Bone marrow (tissue), 2 donors: ENCODE data around the gene MDGA2.
"Not testable (repeated sequence)": the region's sequence is repeated elsewhere in the genome, so short reads cannot be mapped to it uniquely, and the experiment has no call there.

Experiments used
- DNase-seq, 2 donors: peaks; one replicate each; lab custom pipeline; 2025; lab: John Stamatoyannopoulos, UW

Gene MDGA2

DNA sequence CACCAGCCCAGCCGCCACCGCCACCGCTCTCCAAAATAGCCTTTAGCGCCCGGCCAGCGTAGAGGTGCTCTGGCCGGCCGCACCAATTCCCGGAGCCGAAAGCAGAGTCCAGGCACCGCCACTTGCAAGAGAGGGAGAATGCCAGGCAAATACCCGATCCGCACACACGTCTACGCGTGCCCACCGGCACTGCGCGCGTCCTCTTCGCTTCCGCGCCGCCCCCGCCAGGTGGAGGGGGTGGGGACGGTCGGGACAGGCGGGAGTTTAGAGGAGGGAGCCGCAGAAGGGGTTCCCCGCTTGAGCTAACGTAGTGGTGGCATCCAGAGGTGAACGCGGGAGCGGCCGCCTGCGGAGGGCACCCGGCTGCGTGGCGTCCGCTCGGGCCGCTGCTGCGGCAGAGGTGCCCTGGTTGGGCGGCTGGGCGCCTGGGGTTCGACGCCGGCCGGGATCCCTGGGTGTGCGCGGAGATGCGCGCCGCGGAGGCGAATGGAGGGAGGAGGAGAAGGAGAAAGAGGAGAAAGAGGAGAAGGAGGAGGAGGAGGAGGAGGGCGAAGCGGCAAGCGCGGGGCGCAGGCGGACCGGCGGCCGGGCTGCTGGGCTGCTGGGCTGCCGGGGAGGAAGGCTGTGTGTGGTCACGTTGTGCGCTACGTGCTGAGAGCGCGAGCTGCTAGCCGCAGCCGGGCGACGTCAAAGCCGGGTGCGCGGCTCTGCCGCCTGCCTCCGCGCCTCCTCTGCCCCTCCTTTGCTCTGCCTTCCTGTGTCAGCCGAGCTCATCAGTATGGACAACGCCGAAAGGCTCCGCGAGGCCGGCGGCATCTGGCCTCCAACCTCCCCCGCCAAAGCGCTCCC, at the start of gene MDGA2:
Gene MDGA2 (minus strand): TSS at position 140 of the 849 bp plus-strand sequence.
- DNase-seq = no peak

DNA sequence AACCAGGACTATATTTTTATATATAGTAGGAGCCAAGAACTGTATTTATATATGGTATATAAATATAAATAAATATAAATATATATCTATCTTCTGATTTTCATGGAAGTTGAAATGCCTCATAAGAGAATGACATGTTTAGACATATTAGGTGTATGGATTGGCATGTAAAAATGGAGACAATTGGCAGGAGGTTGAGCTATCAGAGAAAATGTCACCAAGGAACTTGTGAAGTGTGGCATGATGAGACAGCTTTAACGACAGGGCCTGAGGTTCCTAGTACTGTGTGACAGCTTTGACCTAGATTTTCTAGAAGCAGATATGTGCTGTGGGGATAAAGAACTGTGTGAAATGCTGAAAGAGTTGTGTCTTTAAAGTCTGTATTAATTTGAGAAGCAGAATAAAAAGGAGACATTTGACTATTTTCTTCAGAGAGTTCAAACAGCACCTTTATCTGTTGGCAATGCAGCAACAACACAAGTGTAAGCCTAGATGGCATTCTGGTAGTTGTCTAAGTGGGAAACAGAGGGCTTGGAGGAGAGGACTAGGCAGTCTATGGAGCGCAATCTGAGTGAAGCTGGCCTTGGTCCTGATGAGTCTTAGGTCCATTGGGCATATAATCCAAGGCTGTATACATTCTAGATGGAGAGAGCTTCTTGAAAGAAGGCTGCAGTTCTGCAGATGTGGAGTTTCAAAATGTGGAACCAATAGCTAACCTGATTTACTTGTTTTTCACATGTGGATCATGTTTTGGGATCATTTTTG, 47.7 kb upstream of the MDGA2 start:
- no peak for DNase-seq

DNA sequence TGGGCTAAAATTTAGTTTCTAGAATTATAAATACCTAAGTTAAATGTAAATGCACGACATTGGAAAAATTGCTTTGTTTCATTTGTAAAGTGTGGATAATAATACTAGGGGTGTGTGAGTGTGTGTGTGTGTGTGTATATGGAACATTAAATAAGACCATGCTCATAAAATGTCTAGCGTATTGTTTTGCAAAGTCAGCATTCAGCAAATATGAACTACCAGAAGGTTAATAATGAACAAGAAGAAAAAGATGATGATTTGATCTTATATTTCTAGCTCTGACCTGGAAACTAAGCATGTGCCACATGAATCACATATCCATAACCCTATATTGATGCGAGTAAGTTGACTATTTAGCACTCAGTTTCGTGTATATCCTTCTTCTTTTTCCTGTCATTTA, 44.9 kb upstream of the MDGA2 start:
- no peak for DNase-seq

DNA sequence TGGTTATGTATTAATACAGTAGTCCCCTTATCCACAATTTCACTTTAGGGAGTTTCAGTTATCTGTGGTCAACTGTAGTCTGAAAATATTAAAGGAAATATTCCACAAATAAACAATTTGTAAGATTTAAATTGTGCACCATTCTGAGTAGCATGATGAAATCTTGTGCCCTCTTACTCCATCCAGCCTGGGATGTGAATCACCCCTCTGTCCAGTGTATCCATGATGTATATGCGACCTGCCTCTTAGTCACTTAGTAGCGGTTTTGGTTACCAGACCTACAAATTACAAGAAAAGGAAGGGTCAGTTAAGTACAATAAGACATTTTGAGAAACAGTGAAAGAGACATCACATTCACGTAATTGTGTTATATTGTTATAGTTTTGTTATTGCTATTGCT, 39.9 kb upstream of the MDGA2 start:
- no peak for DNase-seq

DNA sequence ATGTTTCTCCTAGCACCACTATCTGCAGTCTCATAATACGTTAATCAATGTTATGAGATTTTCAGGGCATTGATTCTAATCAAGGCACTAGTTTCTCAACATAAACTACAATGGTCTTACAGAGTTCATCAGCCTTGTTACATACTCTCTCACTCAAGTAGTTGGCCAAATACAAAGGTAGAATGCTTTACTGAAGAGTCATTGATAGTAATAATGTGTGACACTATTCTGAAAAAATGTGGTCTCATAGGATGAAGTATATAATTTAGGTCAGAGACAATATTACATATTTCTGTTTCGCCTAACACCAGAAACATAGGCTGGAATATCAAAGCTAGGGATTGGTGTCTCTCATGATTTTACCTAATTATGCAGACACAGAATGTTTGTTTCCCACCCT, 35.2 kb upstream of the MDGA2 start:
- no peak for DNase-seq

DNA sequence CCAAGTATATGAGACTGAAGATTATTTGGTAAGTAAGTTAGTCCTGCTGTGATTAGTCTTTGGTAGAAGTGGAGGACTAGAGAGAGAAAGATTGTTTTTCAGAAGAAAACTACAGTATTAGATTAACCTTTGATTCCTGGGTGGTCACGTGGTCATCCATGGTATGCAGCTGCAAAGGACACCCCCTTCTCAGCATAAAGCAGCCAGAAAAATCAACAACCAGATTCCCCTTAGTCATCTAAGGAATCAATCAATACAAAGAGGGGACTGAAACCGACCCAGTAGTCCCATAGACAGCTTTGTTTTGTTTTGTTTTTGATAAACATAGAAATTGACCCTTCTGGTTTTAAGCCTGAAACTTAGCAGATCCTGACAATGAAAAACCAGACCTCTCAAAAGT, 30.3 kb upstream of the MDGA2 start:
- no peak for DNase-seq

DNA sequence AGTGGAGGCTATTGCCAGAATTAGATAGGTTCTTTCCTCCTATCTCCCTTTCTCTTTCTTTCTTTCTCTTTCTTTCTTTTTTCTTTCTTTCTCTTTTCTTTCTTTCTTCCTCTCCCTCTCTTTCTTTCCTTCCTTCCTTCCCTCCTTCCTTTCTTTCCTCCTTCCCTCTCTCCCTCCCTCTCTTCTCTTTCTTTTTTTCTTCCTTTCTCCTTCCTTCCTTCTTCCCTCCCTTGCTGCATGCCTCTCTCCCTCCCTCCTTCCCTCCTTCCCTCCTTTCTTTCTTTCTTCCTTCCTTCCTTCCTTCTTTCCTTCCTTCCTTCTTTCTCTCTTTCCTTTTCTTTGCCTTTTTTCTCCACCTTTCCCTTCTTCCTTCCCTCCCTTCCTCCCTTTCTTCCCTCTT, 16.4 kb upstream of the MDGA2 start:
- DNase-seq = no peak

DNA sequence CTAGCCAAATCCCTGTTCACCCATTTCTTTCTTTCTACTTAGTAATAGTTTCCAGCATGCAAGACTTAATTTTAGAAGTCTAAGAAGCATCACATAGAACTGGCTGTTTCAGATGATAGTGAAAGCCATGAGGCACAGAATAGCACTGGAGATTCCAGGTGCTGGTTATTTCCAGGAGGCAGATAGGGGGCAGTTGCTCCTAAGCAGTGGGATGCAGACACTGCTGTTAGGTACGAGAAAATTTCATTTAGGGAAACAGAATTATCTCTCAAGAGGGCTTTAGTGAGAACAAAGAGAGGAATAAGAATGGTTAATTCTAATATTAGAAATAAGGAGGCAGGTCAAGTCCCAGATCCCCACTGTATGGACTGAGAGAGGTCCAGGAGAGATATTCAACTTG, 3.6 kb upstream of the MDGA2 start:
- no peak for DNase-seq

DNA sequence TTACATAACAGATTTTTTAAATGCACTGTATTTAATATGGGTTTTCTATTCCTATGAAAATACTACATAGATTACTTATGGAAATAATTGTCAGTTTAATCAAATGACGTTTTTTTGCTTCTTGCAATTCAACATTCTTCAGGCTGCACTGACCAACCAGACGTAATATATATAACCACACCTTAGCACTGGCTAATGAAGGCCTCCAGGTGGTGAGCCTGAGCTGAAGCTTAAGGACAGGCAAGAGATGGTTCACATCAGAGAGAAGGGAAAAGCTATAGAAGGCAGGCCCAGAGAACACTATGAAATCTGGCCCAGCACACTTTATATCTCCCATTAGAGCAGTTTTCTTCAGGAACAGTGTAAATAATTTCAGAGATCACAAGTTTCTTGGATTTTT, 2.8 kb upstream of the MDGA2 start:
- DNase-seq = no peak

DNA sequence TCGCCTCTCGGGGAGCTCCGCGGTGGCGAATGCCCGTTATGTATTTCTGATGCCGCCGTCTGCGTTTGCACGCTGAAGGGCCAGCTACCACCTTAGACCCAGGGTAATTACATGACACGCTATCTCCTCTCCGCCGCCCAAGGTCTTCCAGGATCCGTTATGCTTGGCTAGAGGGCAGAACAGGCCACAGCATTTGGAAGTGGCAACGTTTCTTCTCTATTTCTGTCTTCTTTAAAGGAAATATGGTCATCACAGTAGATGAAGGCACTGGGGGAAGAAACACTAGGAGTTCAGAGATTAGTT, 861 bp upstream of the MDGA2 start:
- DNase-seq = no peak

DNA sequence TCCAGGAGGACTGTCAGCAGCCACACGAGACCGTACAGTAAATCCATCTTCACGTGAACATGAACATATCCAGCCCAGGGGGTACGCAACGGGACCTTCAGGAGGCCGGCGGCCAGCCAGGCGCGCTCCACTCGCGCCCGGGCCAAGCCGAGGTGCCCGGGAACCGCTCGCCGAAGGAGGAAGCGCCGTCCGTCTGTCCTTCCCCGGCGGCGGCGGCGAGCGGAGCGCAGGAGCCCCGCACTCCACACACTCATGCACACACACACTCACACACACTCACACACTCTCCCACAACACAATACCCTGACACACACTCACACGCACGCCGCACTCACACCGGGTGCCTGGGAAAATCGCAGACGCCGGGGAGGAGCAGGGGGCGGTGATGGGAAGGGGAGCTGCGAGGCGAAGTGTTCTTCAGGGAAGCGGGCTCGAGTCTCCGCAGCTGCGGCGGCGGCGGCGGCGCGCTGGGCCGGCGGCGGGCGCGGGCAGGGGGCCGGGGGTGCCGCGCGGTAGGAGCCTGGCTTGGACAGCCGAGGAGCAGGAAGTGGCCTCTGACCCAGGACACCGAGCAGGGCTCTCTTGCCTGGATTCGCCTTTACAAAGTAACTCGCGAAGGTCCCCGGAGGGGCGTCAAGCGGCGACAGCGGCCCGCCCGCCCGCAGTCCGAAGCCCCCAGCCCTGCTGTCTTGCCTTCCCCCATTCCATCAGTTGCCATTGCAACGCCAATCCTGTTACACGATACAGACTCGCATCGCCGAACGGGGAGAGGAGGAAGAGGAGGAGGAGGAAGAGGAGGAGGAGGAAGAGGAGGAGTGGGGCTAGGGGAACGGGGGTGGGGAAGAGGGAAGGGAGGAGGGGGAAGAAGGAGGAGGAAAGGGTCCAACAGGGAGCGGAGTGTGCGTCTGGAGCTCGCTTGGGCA, 601 bp downstream of the MDGA2 start:
- no peak for DNase-seq

DNA sequence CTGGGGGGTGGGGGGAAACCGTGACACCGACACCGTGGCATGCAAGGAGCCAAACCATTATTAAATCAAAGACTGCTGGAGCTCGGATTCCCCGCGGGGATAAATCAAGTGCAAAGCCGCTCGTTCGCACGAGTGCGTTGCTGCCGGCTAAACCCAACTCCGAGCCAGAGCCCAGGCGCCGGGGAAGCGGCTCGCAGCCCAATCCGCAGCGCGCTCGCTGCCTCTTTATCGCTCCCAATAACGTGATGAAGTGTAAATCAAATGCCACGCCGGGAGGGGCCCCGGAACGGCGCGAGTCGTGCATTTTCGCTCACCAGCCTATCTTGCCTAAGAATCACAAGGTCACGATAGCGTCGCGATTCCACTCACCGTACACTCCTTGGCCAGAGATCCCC, 1.3 kb downstream of the MDGA2 start:
- no peak for DNase-seq

DNA sequence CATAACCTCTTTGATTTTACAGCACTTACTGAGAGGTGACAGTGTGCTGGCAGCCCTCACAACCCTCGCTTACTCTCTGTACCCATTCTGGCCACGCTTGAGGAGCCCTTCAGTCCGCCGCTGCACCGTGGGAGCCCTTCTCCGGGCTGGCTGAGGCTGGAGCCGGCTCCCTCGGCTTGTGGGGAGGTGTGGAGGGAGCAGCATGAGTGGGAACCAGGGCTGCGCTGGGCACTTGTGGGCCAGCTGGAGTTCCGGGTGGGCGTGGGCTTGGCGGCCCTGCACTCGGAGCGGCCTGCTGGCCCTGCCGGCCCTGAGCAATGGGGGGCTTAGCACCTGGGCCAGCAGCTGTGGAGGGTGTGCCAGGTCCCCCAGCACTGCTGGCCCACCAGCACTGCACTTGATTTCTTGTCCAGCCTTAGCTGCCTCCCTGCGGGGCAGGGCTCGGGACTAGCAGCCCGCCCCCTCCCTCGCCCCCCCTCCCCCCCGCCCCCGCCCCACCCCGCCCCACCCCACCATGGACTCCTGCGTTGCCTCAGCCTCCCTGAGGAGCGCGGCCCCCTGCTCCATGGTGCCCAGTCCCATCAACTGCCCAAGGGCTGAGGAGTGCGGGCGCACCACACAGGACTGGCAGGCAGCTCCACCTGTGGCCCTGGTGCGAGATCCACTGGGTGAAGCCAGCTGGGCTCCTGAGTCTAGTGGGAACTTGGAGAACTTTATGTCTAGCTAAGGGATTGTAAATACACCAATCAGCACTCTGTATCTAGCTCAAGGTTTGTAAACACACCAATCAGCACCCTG, 9.9 kb downstream of the MDGA2 start:
- no peak for DNase-seq

DNA sequence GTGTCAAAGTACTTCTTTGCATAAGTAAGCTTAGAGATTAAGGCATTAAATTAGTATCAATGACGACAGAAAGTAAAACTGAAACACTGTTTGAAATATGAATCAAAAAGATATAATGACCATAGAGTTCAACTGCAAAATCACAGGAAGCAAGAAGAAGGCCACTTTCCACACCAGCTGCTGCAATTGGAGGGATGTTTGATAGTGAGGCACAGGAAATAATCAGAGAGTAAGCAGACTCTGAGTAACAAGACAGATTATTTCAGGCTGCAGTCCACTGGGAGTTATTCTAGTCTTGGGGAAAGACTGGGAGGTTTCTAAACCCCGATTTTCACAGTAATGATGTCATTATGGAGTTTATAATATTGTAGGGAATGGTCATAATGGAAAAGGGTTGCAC, 12.9 kb downstream of the MDGA2 start:
- DNase-seq = no peak

DNA sequence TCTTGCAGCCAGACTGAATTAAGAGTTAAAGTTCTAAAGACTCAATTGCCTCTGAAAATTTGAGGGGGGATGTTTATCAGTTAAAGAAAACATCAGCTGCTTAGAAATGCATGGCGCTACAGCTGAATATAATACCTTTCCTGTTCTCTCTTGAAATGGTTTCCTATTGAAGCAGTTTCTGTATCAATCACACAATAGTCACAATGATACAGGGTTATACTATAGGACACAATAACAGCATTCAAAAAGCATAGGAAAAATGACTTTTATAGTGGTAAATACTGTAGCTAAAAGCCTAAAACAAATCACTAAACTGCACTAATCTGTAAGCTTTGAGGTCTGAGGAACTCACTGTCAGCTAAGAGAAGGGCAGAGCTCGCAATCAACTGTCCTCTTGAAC, 15.2 kb downstream of the MDGA2 start:
- no peak for DNase-seq

DNA sequence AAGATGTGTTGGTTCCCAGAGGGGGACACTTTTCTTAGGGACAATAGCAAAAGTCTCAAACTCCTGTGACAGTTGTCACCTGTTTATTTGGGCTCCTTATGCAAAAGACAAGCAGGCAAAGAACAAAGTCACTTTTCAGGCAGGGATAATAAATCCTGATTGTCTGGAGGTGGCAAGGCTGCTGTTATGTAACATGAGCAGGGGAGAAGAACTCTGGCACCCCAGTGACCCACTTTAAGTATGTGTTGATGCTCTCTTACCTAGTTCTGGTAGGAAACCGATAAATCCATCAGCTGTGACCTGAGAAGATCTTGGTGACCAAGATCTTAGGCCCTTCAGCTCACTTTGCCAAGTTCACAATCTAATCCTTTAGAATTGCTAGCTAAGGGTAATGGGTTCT, 17.4 kb downstream of the MDGA2 start:
- DNase-seq = no peak

DNA sequence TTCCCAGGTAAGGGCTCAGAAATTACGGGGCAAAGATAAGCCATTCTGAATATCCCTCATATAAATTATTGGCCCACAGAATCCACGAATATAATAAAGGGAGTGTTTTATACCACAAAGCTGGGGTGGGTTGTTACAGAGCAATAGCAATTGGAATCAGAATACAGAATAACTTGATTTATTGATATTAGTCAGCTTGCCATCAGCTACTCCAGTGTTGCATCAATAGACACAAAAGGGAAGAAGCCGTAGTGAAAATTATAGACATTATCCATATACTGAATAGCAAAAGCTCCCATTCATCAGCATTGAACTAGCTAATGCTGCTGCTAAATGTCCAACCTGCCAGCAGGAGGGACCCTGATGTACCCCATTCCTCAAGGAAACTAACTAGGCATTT, 18.3 kb downstream of the MDGA2 start:
- DNase-seq = no peak

DNA sequence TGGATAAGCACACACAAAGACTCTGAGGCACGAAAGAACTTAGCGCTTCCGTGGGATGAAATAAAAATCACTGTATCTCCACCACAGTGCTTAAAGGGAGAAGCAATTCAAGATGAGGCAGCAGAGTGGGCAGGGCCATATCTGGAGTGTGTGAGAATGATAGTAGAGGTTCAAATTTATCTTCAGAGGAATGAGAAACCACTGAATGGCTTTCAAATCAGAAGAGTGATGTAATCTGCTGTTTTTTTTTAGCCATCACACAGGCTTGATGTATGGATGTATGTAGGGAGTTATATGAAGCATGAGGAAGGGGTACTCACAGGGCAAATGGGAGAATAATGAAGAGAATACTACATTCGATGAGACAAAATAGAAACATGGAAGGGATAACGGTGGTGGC, 24.1 kb downstream of the MDGA2 start:
- DNase-seq = no peak

DNA sequence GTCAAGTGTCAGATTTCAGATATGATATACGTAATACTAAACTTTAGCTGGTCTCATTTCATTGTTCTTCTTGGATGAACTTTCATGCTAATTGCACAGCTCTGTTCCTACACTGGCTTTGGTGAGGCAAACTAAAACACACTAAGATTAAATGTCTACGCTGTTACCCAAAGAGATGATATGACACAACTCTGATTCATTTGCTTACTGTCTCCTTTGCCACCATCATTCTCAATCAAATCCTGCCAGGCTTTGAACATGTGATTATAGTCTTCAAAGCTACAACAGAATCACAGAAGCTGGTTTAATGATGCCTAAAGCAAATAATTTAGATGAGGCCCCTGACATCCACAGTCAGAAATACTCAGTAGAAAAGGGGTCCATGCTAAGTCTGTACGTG, 37.7 kb downstream of the MDGA2 start:
- DNase-seq = no peak

DNA sequence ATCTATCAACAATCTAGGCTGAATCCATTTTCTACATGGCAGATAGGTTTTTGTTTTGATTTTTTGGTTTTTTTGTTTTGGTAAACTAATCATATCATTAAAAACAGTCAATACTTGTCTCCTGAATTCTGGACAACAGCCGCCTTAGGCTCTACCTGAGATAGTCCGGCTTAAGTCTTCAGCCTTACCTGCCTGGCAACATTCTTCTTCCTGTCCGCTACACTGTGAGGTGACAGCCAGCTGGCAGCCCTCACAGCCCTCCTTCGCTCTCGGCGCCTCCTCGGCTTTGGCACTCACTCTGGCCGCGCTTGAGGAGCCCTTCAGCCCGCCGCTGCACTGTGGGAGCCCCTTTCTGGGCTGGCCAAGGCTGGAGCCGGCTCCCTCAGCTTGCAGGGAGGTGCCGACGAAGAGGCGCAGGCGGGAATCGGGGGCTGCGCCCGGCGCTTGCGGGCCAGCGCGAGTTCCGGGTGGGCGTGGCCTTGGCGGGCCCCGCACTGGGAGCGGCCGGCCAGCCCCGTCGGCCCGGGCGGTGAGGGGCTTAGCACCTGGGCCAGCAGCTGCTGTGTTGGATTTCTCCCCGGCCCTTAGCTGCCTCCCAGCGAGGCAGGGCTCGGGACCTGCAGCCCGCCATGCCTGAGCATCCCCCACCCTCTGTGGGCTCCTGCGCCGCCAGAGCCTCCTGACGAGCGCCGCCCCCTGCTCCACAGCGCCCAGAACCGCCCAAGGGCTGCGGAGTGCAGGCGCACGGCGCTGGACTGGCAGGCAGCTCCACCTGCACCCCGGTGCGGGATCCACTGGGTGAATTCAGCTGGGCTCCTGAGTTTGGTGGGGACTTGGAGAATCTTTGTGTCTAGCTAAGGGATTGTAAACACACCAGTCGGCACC, 49.0 kb downstream of the MDGA2 start:
- no peak for DNase-seq

DNA sequence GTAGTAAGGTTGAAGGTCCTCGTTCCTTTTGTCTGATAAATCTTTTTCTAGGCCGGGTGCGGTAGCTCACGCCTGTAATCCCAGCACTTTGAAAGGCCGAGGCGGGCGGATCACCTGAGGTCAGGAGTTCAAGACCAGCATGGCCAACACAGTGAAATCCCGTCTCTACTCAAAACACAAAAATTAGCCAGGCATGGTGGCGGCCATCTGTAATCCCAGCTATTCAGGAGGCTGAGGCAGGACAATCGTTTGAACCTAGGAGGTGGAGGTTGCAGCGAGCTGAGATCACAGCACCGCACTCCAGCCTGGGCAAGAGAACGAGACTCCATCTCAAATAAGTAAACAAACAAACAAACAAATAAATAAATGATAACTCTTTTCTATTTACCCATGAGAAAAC, 51.3 kb downstream of the MDGA2 start:
- not testable (repeated sequence) for DNase-seq
